SK-N-MC (cell line): ENCODE results near the gene CDV3.

Experiments
- EZH2 ChIP-seq: fragments of 200-600 bp; sonication (generic); IDR thresholded peaks from one replicate; pipeline ENCODE4 v1.6.1; 2017; ENCODE audit warnings: antibody characterized with exemption
- FOXP2 ChIP-seq: optimal IDR thresholded peaks from 2 replicates; pipeline ENCODE3; 2011; ENCODE audit warnings: mild to moderate bottlenecking, moderate library complexity; ENCODE audit not compliant: insufficient read depth; ENCODE audit errors: extremely low read length, control extremely low read depth
- POLR2AphosphoS5 ChIP-seq: IDR thresholded peaks from 2 replicates; pipeline ENCODE4 v1.6.1; 2012; ENCODE audit warnings: mild to moderate bottlenecking, low read depth, low read length, borderline replicate concordance

DNA sequence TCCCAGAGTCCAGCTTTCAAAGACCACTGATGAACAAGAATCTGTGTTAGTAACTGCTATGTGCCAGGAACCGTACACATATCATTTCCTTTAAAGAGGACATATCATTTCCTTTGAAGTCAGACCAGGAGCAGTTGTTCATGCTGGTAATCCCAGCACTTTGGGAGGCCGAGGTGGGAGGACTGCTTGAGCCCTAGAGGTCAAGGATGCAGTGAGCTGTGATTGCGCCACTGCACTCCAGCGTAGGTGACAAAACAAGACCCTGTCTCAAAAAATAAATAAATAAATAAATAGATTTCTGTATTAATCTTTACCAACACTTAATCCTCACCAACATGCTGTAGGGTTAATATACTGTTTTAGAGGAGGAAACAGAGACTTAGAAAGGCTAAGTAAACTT lies 23.9 kb upstream of the CDV3 start:
- no peak for TF ChIP-seq POLR2AphosphoS5
- TF ChIP-seq EZH2, result no peak
- no peak for TF ChIP-seq FOXP2
